Neural progenitor cell (in vitro differentiated cells): ENCODE measurements around the gene PAX1. TPM values are rescaled to one million over a fixed set of nuclear protein-coding genes. Genes with fewer than 3 reads are reported as not detected.

Source experiments
- DNase-seq: peaks from one replicate; pipeline ENCODE4 v3.0.0-alpha.2; 2016; ENCODE audit warnings: low spot score
- H2AFZ ChIP-seq: fragments of 200-600 bp; sonication (generic); replicated peaks from 2 replicates; pipeline ENCODE4 v1.6.1; 2016; ENCODE audit warnings: antibody characterized with exemption
- H3F3A ChIP-seq: fragments of 200-600 bp; sonication (generic); 2 replicates; pipeline ENCODE4 v1.6.1; 2016; ENCODE audit warnings: antibody characterized with exemption, low read depth
- H3K27ac ChIP-seq: fragments of 200-600 bp; sonication (generic); 2 replicates; pipeline ENCODE4 v1.5.1; 2016; ENCODE audit warnings: mild to moderate bottlenecking
- H3K27me3 ChIP-seq: fragments of 200-600 bp; sonication (generic); 2 replicates; pipeline ENCODE4 v1.6.1; 2016; ENCODE audit warnings: mild to moderate bottlenecking, moderate library complexity
- H3K36me3 ChIP-seq: fragments of 200-600 bp; sonication (generic); 2 replicates; pipeline ENCODE4 v1.5.1; 2016
- H3K4me1 ChIP-seq: fragments of 200-600 bp; sonication (generic); 2 replicates; pipeline ENCODE4 v1.6.1; 2016; ENCODE audit warnings: mixed run types
- H3K4me2 ChIP-seq: fragments of 200-600 bp; sonication (generic); 2 replicates; pipeline ENCODE4 v1.6.1; 2016
- H3K4me3 ChIP-seq: fragments of 200-600 bp; sonication (generic); 2 replicates; pipeline ENCODE4 v1.5.1; 2016
- H3K79me2 ChIP-seq: fragments of 200-600 bp; sonication (generic); 2 replicates; pipeline ENCODE4 v1.6.1; 2016; ENCODE audit warnings: low read depth
- H3K9ac ChIP-seq: fragments of 200-600 bp; sonication (generic); 2 replicates; pipeline ENCODE4 v1.6.1; 2016
- H3K9me3 ChIP-seq: fragments of 200-600 bp; sonication (generic); 2 replicates; pipeline ENCODE4 v1.5.1; 2016; ENCODE audit warnings: low read depth
- H4K20me1 ChIP-seq: fragments of 200-600 bp; sonication (generic); 2 replicates; pipeline ENCODE4 v1.6.1; 2016; ENCODE audit warnings: low read depth
- H3K27ac Mint-ChIP-seq: 3 replicates; pipeline ENCODE4 v1.8.0; 2021; ENCODE audit warnings: mixed read lengths
- H3K27me3 Mint-ChIP-seq: 2 replicates; pipeline ENCODE4 v1.8.0; 2022; ENCODE audit warnings: low read depth, mild to moderate bottlenecking, inconsistent platforms, moderate library complexity, mixed read lengths; ENCODE audit not compliant: insufficient read depth
- H3K36me3 Mint-ChIP-seq: 3 replicates; pipeline ENCODE4 v1.8.0; 2021; ENCODE audit warnings: mixed read lengths
- H3K4me1 Mint-ChIP-seq: 3 replicates; pipeline ENCODE4 v1.8.0; 2021; ENCODE audit warnings: mixed read lengths
- H3K4me3 Mint-ChIP-seq: 3 replicates; pipeline ENCODE4 v1.8.0; 2021; ENCODE audit warnings: mild to moderate bottlenecking, moderate library complexity, mixed read lengths
- H3K9me3 Mint-ChIP-seq: 3 replicates; pipeline ENCODE4 v1.8.0; 2020; ENCODE audit warnings: mixed read lengths
- CTCF ChIP-seq: fragments of 200-600 bp; sonication (generic); IDR thresholded peaks from 2 replicates; pipeline ENCODE4 v1.5.1; 2017; ENCODE audit warnings: antibody characterized with exemption, mild to moderate bottlenecking
- EZH2 ChIP-seq: fragments of 200-600 bp; sonication (generic); IDR thresholded peaks from 2 replicates; pipeline ENCODE4 v1.6.1; 2017; ENCODE audit warnings: antibody characterized with exemption, mild to moderate bottlenecking, moderate library complexity
- EZH2phosphoT487 ChIP-seq: fragments of 200-600 bp; sonication (generic); IDR thresholded peaks from 2 replicates; pipeline ENCODE4 v1.6.1; 2017; ENCODE audit warnings: antibody characterized with exemption
- total RNA-seq: library from RNA; depleted of rRNA; stranded (reverse); fragments of >200 nt; gene quantifications from 2 replicates; pipeline ENCODE4 v1.2.3, GENCODE V29; 2015; ENCODE audit warnings: low replicate concordance

PAX1 gene
- total RNA-seq, 1 donor from 2014 or later = not detected

- H3K4me3 Mint-ChIP-seq = no peak overlapping the region
These were observed 6.3 kb upstream of the PAX1 start for GRCh38 chr20:21699216-21699508.

DNA sequence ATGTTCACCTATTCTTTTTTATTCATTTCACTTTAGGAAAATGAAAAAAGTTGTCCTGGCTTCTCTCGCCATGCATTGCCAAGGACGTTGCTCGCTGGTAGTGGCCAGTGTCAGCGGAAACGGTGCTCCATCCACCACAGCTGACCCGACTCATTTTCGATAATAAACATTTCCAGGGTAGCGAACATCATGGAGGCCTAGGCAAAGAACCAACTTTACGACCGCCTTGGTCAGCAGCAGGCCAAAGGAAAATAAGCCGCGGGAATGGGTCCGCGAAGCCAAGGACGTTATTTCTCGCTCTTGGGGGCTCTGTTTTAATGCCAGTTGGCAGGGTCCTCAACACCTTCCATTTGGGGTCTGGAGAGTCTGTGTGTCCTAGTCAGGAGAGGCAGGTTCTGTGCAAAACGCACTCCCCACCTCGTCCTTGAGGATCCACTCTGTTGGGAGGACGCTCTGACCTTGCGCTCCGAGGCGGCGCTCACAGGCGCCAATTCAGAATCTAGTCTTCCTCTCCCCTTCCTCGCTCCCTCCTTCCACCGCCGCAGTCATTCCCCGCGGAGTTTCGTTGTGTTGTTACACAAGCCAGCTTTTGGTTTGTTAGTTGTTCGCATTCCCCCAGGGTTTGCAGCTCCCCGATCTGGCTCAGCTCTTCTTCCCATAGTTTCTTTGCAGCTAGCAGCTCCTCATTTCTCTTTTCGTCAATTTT lies 4.1 kb upstream of the PAX1 start:
- Mint-ChIP-seq H3K36me3 (no peaks in the 10 kb centered on the region), H3K27me3 (peaks cover 88% of the 10 kb centered on the region), H3K9me3 (peaks cover 3% of the 10 kb centered on the region), H3K4me1 (peaks cover 7% of the 10 kb centered on the region), H3K27ac (no peak overlapping the region), H3K4me3 (no peak overlapping the region)
- Histone ChIP-seq H3K4me2 (no peak overlapping the region), H3K9me3 (no peaks in the 10 kb centered on the region), H3K27me3 (peaks cover 100% of the 10 kb centered on the region), H3K27ac (no peak overlapping the region), H2AFZ (no peak overlapping the region), H3K4me1 (peaks cover 3% of the 10 kb centered on the region), H3F3A (peaks cover 7% of the 10 kb centered on the region), H3K36me3 (no peaks in the 10 kb centered on the region), H3K79me2 (no peaks in the 10 kb centered on the region), H3K4me3 (no peak overlapping the region), H4K20me1 (peaks cover 82% of the 10 kb centered on the region), H3K9ac (no peak overlapping the region)
- TF ChIP-seq CTCF = no peak
- TF ChIP-seq EZH2phosphoT487 = peak; percentile 96
- TF ChIP-seq EZH2 = peak; percentile 83
- peak; percentile 64 for DNase-seq

More at GRCh38 chr20:21699216-21699508, 6.3 kb upstream of the PAX1 start:
- Histone ChIP-seq H3K36me3 (no peaks in the 10 kb centered on the region), H4K20me1 (peaks cover 63% of the 10 kb centered on the region), H3K4me3 (no peak overlapping the region), H3K79me2 (no peaks in the 10 kb centered on the region), H3K27ac (no peak overlapping the region), H3K4me2 (no peak overlapping the region), H3K4me1 (no peaks in the 10 kb centered on the region), H3K9ac (no peak overlapping the region), H3F3A (peaks cover 7% of the 10 kb centered on the region), H2AFZ (no peak overlapping the region), H3K9me3 (no peaks in the 10 kb centered on the region), H3K27me3 (peaks cover 100% of the 10 kb centered on the region)
- no peak for DNase-seq
- Mint-ChIP-seq H3K4me1 (peaks cover 7% of the 10 kb centered on the region), H3K27ac (no peak overlapping the region), H3K9me3 (peaks cover 3% of the 10 kb centered on the region), H3K36me3 (no peaks in the 10 kb centered on the region), H3K27me3 (peaks cover 79% of the 10 kb centered on the region)
- TF ChIP-seq EZH2phosphoT487 = peak; percentile 65
- TF ChIP-seq EZH2 = peak; percentile 42
- TF ChIP-seq CTCF = no peak

DNA sequence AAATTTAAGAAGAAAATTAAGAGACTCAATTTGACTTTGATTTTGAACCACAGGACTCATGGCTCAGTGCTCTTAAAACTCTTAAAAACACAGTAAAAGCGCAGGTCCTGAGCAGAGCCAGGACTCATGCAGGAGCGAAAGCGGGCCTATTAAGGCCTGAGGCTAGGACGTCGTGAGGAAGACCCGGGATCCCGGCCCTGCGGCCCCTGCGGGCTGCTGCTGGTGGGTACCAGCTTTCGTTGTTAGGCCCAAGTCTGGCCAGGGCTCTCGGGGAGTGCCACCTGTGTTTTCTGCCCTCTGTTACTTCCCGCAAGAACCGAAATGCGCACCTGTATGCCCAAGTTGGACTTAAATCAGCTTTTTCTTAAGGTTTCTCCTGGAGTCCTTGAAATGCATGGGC lies 3.4 kb upstream of the PAX1 start:
- Mint-ChIP-seq H3K4me3 (no peak overlapping the region), H3K36me3 (no peaks in the 10 kb centered on the region), H3K27ac (no peak overlapping the region), H3K27me3 (peaks cover 90% of the 10 kb centered on the region), H3K9me3 (peaks cover 3% of the 10 kb centered on the region), H3K4me1 (peaks cover 7% of the 10 kb centered on the region)
- no peak for TF ChIP-seq EZH2phosphoT487
- TF ChIP-seq CTCF = no peak
- TF ChIP-seq EZH2 = no peak
- peaks cover 100% of the 10 kb centered on the region for H3K27me3 ChIP-seq
- no peak overlapping the region for H3K27ac ChIP-seq
- no peak overlapping the region for H2AFZ ChIP-seq
- no peak overlapping the region for H3K9ac ChIP-seq
- peaks cover 7% of the 10 kb centered on the region for H3F3A ChIP-seq
- H3K4me3 ChIP-seq = no peak overlapping the region
- H3K79me2 ChIP-seq = no peaks in the 10 kb centered on the region
- no peaks in the 10 kb centered on the region for H3K36me3 ChIP-seq
- no peaks in the 10 kb centered on the region for H3K9me3 ChIP-seq
- H3K4me2 ChIP-seq = no peak overlapping the region
- DNase-seq = peak; percentile 54
- H4K20me1 ChIP-seq = peaks cover 89% of the 10 kb centered on the region
- H3K4me1 ChIP-seq = peaks cover 8% of the 10 kb centered on the region
